Activated naive CD8-positive, alpha-beta T cell treated with anti-CD3 and anti-CD28 coated beads, Interleukin-2, amount 50 U/mL, for 24 hours (primary cell): ENCODE measurements around the gene RRAS.

Experiments used
- ATAC-seq: fragments of 150-1000 bp; cut with Tn5 transposase; one replicate; pipeline ENCODE4 v1.10.0; 2021
- DNase-seq: peaks from one replicate; pipeline ENCODE4 v3.0.0; 2021
- H3K27ac Mint-ChIP-seq: one replicate; pipeline ENCODE4 v1.8.0; 2021; ENCODE audit warnings: mild to moderate bottlenecking, mixed read lengths
- H3K27me3 Mint-ChIP-seq: one replicate; pipeline ENCODE4 v1.8.0; 2021; ENCODE audit warnings: mixed read lengths
- H3K36me3 Mint-ChIP-seq: one replicate; pipeline ENCODE4 v1.8.0; 2021; ENCODE audit warnings: low read depth, mixed read lengths
- H3K4me1 Mint-ChIP-seq: one replicate; pipeline ENCODE4 v1.8.0; 2021; ENCODE audit warnings: mixed read lengths
- H3K4me3 Mint-ChIP-seq: one replicate; pipeline ENCODE4 v1.8.0; 2021; ENCODE audit warnings: mild to moderate bottlenecking, moderate library complexity, mixed read lengths
- H3K9me3 Mint-ChIP-seq: one replicate; pipeline ENCODE4 v1.8.0; 2021; ENCODE audit warnings: mixed read lengths

The RRAS gene

GRCh38 chr19:49680421-49681351 is 40.7 kb upstream of the RRAS start:
- Mint-ChIP-seq H3K27me3 (no peaks in the 10 kb centered on the region), H3K36me3 (peaks cover 54% of the 10 kb centered on the region), H3K4me1 (peaks cover 54% of the 10 kb centered on the region), H3K9me3 (no peaks in the 10 kb centered on the region), H3K4me3 (peak overlapping the region; percentile 64), H3K27ac (peak overlapping the region; percentile 75)
- peak; percentile 99 for DNase-seq
- peak; percentile 5 for ATAC-seq

- H3K36me3 Mint-ChIP-seq: peaks cover 46% of the 10 kb centered on the region
- peaks cover 50% of the 10 kb centered on the region for H3K4me1 Mint-ChIP-seq
- DNase-seq (no peak), ATAC-seq (no peak)
- H3K4me3 Mint-ChIP-seq: peak overlapping the region; percentile 64
- H3K27ac Mint-ChIP-seq: peak overlapping the region; percentile 75
- H3K9me3 Mint-ChIP-seq: no peaks in the 10 kb centered on the region
- H3K27me3 Mint-ChIP-seq: no peaks in the 10 kb centered on the region
Measured at GRCh38 chr19:49679771-49680413, 39.9 kb upstream of the RRAS start.

- Mint-ChIP-seq H3K36me3 (peaks cover 44% of the 10 kb centered on the region), H3K27me3 (no peaks in the 10 kb centered on the region), H3K4me3 (peak overlapping the region; percentile 98), H3K4me1 (peaks cover 50% of the 10 kb centered on the region), H3K27ac (no peak overlapping the region), H3K9me3 (no peaks in the 10 kb centered on the region)
- no peak for DNase-seq
- no peak for ATAC-seq
Measured at GRCh38 chr19:49678985-49679770, 39.2 kb upstream of the RRAS start.

GRCh38 chr19:49677901-49678674 is 38.1 kb upstream of the RRAS start:
- ATAC-seq: peak; percentile 30
- H3K4me3 Mint-ChIP-seq: peak overlapping the region; percentile 98
- peaks cover 38% of the 10 kb centered on the region for H3K36me3 Mint-ChIP-seq
- DNase-seq: peak; percentile 83
- H3K27me3 Mint-ChIP-seq: no peaks in the 10 kb centered on the region
- peaks cover 53% of the 10 kb centered on the region for H3K4me1 Mint-ChIP-seq
- no peaks in the 10 kb centered on the region for H3K9me3 Mint-ChIP-seq
- peak overlapping the region; percentile 93 for H3K27ac Mint-ChIP-seq

GRCh38 chr19:49677231-49677900 is 37.4 kb upstream of the RRAS start, which contains the start of gene PRMT1:
Gene PRMT1, plus strand, starts transcription at chr19:49677271. Its CDS starts 10 bp downstream, at chr19:49677281.
- peak; percentile 56 for DNase-seq
- H3K4me3 Mint-ChIP-seq: peak within 1 kb of the TSS; percentile 98
- peaks cover 34% of the 10 kb centered on the region for H3K36me3 Mint-ChIP-seq
- H3K27me3 Mint-ChIP-seq: no peaks in the 10 kb centered on the region
- ATAC-seq: no peak
- no peaks in the 10 kb centered on the region for H3K9me3 Mint-ChIP-seq
- peak within 1 kb of the TSS; percentile 95 for H3K27ac Mint-ChIP-seq
- H3K4me1 Mint-ChIP-seq: peaks cover 52% of the 10 kb centered on the region

- H3K27me3 Mint-ChIP-seq: no peaks in the 10 kb centered on the region
- H3K27ac Mint-ChIP-seq: peak overlapping the region; percentile 95
- DNase-seq: peak; percentile 98
- ATAC-seq: peak; percentile 76
- peaks cover 52% of the 10 kb centered on the region for H3K4me1 Mint-ChIP-seq
- peaks cover 29% of the 10 kb centered on the region for H3K36me3 Mint-ChIP-seq
- no peaks in the 10 kb centered on the region for H3K9me3 Mint-ChIP-seq
- peak overlapping the region; percentile 98 for H3K4me3 Mint-ChIP-seq
Measured at GRCh38 chr19:49676784-49677230, 36.9 kb upstream of the RRAS start.

- H3K36me3 Mint-ChIP-seq: peaks cover 26% of the 10 kb centered on the region
- peak overlapping the region; percentile 95 for H3K27ac Mint-ChIP-seq
- ATAC-seq: no peak
- H3K27me3 Mint-ChIP-seq: no peaks in the 10 kb centered on the region
- no peak for DNase-seq
- H3K4me1 Mint-ChIP-seq: peaks cover 52% of the 10 kb centered on the region
- H3K9me3 Mint-ChIP-seq: no peaks in the 10 kb centered on the region
- peak overlapping the region; percentile 98 for H3K4me3 Mint-ChIP-seq
Measured at GRCh38 chr19:49676136-49676783, 36.3 kb upstream of the RRAS start.

- ATAC-seq (peak; percentile 10), DNase-seq (peak; percentile 85)
- Mint-ChIP-seq H3K27ac (peak overlapping the region; percentile 16), H3K4me1 (peaks cover 24% of the 10 kb centered on the region), H3K36me3 (peaks cover 13% of the 10 kb centered on the region), H3K27me3 (no peaks in the 10 kb centered on the region), H3K9me3 (no peaks in the 10 kb centered on the region), H3K4me3 (no peak overlapping the region)
Measured at GRCh38 chr19:49672131-49672919, 32.4 kb upstream of the RRAS start.

GRCh38 chr19:49669516-49669915 is 29.6 kb upstream of the RRAS start:
- DNase-seq: no peak
- H3K27ac Mint-ChIP-seq: no peak overlapping the region
- H3K4me1 Mint-ChIP-seq: peaks cover 26% of the 10 kb centered on the region
- no peak overlapping the region for H3K4me3 Mint-ChIP-seq
- peaks cover 15% of the 10 kb centered on the region for H3K36me3 Mint-ChIP-seq
- peaks cover 2% of the 10 kb centered on the region for H3K27me3 Mint-ChIP-seq
- no peak for ATAC-seq
- H3K9me3 Mint-ChIP-seq: no peaks in the 10 kb centered on the region

GRCh38 chr19:49667473-49667872 is 27.5 kb upstream of the RRAS start:
- Mint-ChIP-seq H3K4me1 (peaks cover 41% of the 10 kb centered on the region), H3K4me3 (peak overlapping the region; percentile 100), H3K27me3 (peaks cover 2% of the 10 kb centered on the region), H3K27ac (no peak overlapping the region), H3K9me3 (no peaks in the 10 kb centered on the region), H3K36me3 (peaks cover 20% of the 10 kb centered on the region)
- ATAC-seq: no peak
- DNase-seq: no peak

GRCh38 chr19:49666120-49666444 is 26.1 kb upstream of the RRAS start:
- DNase-seq (no peak), ATAC-seq (no peak)
- Mint-ChIP-seq H3K36me3 (peaks cover 19% of the 10 kb centered on the region), H3K27ac (peak overlapping the region; percentile 95), H3K4me3 (peak overlapping the region; percentile 100), H3K27me3 (peaks cover 2% of the 10 kb centered on the region), H3K9me3 (no peaks in the 10 kb centered on the region), H3K4me1 (peaks cover 36% of the 10 kb centered on the region)

- Mint-ChIP-seq H3K9me3 (no peaks in the 10 kb centered on the region), H3K27me3 (peaks cover 2% of the 10 kb centered on the region), H3K4me3 (peak within 1 kb of the TSS; percentile 100), H3K4me1 (peaks cover 36% of the 10 kb centered on the region), H3K27ac (peak within 1 kb of the TSS; percentile 95), H3K36me3 (peaks cover 19% of the 10 kb centered on the region)
- DNase-seq (peak; percentile 100), ATAC-seq (peak; percentile 88)
Measured at GRCh38 chr19:49665351-49666119, 25.6 kb upstream of the RRAS start, which contains the start of the genes BCL2L12 and IRF3. Gene BCL2L12, plus strand, starts transcription at chr19:49665933. Its CDS starts 760 bp downstream, at chr19:49666693. Gene IRF3, minus strand, starts transcription at chr19:49665857. Its CDS starts 1,019 bp downstream, at chr19:49664838.
